ENCODE measurements around the gene DYNLT3. TPM values are rescaled to one million over a fixed set of nuclear protein-coding genes. Genes with fewer than 3 reads are reported as not detected.

The DYNLT3 gene, protein sequence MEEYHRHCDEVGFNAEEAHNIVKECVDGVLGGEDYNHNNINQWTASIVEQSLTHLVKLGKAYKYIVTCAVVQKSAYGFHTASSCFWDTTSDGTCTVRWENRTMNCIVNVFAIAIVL
- polyA plus RNA-seq (2011; rRNA removed) (23.2 and 26.8 TPM in 2 replicates), polyA plus RNA-seq (2017; fragmentation: RNase III; extraction: RNeasy Plus Mini Kit Qiagen cat#74134 plus additional on column Dnase treatment) (22.8 to 27.3 TPM (median 27.1 TPM) in 3 replicates), polyA minus RNA-seq (2011; rRNA and poly(A)+ RNA removed) (7.0 and 12.1 TPM in 2 replicates)
- 3.9 and 4.6 TPM in 2 replicates for polyA plus RNA-seq (2012; cell fraction: cytosol; rRNA removed)
- polyA plus RNA-seq (2012; cell fraction: nucleus; rRNA removed), result 1.1 and 2.3 TPM in 2 replicates

- TF ChIP-seq FOXS1 (CRISPR knock-in tag; IDR thresholded peaks at IDR 0.05) (no peak), CEBPB (IDR thresholded peaks at IDR 0.05) (peak in 1 of 2 experiments; percentile 42; a peak in 1 of 4 replicates), HES2 (IDR thresholded peaks at IDR 0.05) (no peak), PHF8 (IDR thresholded peaks at IDR 0.05; ENCODE audit: borderline replicate concordance, low read depth) (peak; percentile 50), JUN (IDR thresholded peaks at IDR 0.05) (peak in 1 of 2 experiments; percentile 75; a peak in 2 of 5 replicates)
- TF ChIP-seq, protein P1, sequence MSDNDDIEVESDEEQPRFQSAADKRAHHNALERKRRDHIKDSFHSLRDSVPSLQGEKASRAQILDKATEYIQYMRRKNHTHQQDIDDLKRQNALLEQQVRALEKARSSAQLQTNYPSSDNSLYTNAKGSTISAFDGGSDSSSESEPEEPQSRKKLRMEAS (IDR thresholded peaks at IDR 0.05), result 0 out of 2 replicates have a peak, but pooled peaks have one; percentile 55
- H3K9me3 ChIP-seq, result no peaks in the 10 kb centered on the region
- H3K4me1 ChIP-seq, result peaks cover 14% of the 10 kb centered on the region; the same call in 2 of the 3 replicates
- ATAC-seq (peak; percentile 99 to 100), DNase-seq (ENCODE audit: low read depth in 1 of 2, low spot score in 1 of 2) (peak; percentile 35 to 84), FAIRE-seq (peak; percentile 18)
- peak within 1 kb of the TSS; percentile 72 for H3K4me2 ChIP-seq
- H3K4me3 ChIP-seq, result peak within 1 kb of the TSS; percentile 89
- POLR2A ChIA-PET, result no interaction called here
- CTCF ChIA-PET, result interaction anchor here (1.1 kb wide), 1 partner anchor 102 kb away, joined by 3 read pairs; no protein-coding TSS in a partner anchor
- under 1% methylated on average over 17 of the region's 67 CpGs for WGBS (ENCODE audit: missing lambda C conversion rate)
- H3K27ac ChIP-seq, result peak within 1 kb of the TSS; percentile 87 to 90
Observed at GRCh38 chrX:37846934-37847732, at the start of gene DYNLT3. DYNLT3 (minus strand) TSS chrX:37847571; CDS start chrX:37847510, 61 bp downstream.

- peak; percentile 7 for FAIRE-seq
- CTCF ChIA-PET, result interaction anchor here (2.2 kb wide), 1 partner anchor 9 kb away, joined by 9 read pairs; no protein-coding TSS in a partner anchor
- POLR2A ChIA-PET, result no interaction called here
- H3K4me3 ChIP-seq, result no peak overlapping the region
- no peaks in the 10 kb centered on the region for H3K4me1 ChIP-seq
- no peak for DNase-seq (ENCODE audit: low read depth in 1 of 2, low spot score in 1 of 2)
- no peak overlapping the region for H3K4me2 ChIP-seq
- no peak overlapping the region for H3K27ac ChIP-seq
- 0% methylated on average over 1 of the region's 1 CpG for WGBS (ENCODE audit: missing lambda C conversion rate)
- no peaks in the 10 kb centered on the region for H3K9me3 ChIP-seq
- ATAC-seq, result no peak
- TF ChIP-seq MAFK (IDR thresholded peaks at IDR 0.05; ENCODE audit: partially characterized antibody) (no peak), JUNB (IDR thresholded peaks at IDR 0.05) (no peak), HES2 (IDR thresholded peaks at IDR 0.05) (no peak), HDAC2 (IDR thresholded peaks at IDR 0.05) (no peak), RARB (CRISPR knock-in tag; IDR thresholded peaks at IDR 0.05) (no peak), HEYL (CRISPR knock-in tag; IDR thresholded peaks at IDR 0.05) (no peak), USF2 (IDR thresholded peaks at IDR 0.05) (no peak), ESRRA (IDR thresholded peaks at IDR 0.05; ENCODE audit: borderline replicate concordance, low read length) (no peak), RAD21 (conservative IDR thresholded peaks at IDR 0.05 in 1 of 2, IDR thresholded peaks at IDR 0.05 in 1 of 2) (no peak), POLR2A (IDR thresholded peaks at IDR 0.05; ENCODE audit: low read length) (no peak), ATOH8 (CRISPR knock-in tag; IDR thresholded peaks at IDR 0.05; ENCODE audit: low read depth) (no peak), HMGXB4 (CRISPR knock-in tag; IDR thresholded peaks at IDR 0.05; ENCODE audit: borderline replicate concordance) (no peak), HOXB13 (CRISPR knock-in tag; IDR thresholded peaks at IDR 0.05; ENCODE audit: low read depth) (no peak)
- TF ChIP-seq, protein P2, sequence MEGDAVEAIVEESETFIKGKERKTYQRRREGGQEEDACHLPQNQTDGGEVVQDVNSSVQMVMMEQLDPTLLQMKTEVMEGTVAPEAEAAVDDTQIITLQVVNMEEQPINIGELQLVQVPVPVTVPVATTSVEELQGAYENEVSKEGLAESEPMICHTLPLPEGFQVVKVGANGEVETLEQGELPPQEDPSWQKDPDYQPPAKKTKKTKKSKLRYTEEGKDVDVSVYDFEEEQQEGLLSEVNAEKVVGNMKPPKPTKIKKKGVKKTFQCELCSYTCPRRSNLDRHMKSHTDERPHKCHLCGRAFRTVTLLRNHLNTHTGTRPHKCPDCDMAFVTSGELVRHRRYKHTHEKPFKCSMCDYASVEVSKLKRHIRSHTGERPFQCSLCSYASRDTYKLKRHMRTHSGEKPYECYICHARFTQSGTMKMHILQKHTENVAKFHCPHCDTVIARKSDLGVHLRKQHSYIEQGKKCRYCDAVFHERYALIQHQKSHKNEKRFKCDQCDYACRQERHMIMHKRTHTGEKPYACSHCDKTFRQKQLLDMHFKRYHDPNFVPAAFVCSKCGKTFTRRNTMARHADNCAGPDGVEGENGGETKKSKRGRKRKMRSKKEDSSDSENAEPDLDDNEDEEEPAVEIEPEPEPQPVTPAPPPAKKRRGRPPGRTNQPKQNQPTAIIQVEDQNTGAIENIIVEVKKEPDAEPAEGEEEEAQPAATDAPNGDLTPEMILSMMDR (IDR thresholded peaks at IDR 0.05), result no peak
- TF ChIP-seq, protein P1 (IDR thresholded peaks at IDR 0.05), result no peak
- TF ChIP-seq, protein P3, sequence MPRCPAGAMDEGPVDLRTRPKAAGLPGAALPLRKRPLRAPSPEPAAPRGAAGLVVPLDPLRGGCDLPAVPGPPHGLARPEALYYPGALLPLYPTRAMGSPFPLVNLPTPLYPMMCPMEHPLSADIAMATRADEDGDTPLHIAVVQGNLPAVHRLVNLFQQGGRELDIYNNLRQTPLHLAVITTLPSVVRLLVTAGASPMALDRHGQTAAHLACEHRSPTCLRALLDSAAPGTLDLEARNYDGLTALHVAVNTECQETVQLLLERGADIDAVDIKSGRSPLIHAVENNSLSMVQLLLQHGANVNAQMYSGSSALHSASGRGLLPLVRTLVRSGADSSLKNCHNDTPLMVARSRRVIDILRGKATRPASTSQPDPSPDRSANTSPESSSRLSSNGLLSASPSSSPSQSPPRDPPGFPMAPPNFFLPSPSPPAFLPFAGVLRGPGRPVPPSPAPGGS (IDR thresholded peaks at IDR 0.05), result no peak
- TF ChIP-seq, protein P4, sequence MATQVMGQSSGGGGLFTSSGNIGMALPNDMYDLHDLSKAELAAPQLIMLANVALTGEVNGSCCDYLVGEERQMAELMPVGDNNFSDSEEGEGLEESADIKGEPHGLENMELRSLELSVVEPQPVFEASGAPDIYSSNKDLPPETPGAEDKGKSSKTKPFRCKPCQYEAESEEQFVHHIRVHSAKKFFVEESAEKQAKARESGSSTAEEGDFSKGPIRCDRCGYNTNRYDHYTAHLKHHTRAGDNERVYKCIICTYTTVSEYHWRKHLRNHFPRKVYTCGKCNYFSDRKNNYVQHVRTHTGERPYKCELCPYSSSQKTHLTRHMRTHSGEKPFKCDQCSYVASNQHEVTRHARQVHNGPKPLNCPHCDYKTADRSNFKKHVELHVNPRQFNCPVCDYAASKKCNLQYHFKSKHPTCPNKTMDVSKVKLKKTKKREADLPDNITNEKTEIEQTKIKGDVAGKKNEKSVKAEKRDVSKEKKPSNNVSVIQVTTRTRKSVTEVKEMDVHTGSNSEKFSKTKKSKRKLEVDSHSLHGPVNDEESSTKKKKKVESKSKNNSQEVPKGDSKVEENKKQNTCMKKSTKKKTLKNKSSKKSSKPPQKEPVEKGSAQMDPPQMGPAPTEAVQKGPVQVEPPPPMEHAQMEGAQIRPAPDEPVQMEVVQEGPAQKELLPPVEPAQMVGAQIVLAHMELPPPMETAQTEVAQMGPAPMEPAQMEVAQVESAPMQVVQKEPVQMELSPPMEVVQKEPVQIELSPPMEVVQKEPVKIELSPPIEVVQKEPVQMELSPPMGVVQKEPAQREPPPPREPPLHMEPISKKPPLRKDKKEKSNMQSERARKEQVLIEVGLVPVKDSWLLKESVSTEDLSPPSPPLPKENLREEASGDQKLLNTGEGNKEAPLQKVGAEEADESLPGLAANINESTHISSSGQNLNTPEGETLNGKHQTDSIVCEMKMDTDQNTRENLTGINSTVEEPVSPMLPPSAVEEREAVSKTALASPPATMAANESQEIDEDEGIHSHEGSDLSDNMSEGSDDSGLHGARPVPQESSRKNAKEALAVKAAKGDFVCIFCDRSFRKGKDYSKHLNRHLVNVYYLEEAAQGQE (IDR thresholded peaks at IDR 0.05), result no peak
Observed at GRCh38 chrX:37896511-37896890, 49.1 kb upstream of the DYNLT3 start.
